ENCODE results near the gene BORCS5. TPM values are rescaled to one million over a fixed set of nuclear protein-coding genes. Genes with fewer than 3 reads are reported as not detected.
"Not testable (repeated sequence)": the region's sequence is repeated elsewhere in the genome, so short reads cannot be mapped to it uniquely, and the experiment has no call there.

BORCS5 gene
- 10 to 100 TPM; 35.5 to 38.3 TPM for total RNA-seq

- Mint-ChIP-seq H3K36me3 (peaks cover 8% of the 10 kb centered on the region), H3K27ac (peak within 1 kb of the TSS; percentile 94), H3K4me3 (peak within 1 kb of the TSS; percentile 86), H3K27me3 (no peaks in the 10 kb centered on the region), H3K9me3 (ENCODE audit: low read depth) (no peaks in the 10 kb centered on the region), H3K4me1 (peaks cover 47% of the 10 kb centered on the region)
- DNase-seq (peak; percentile 99), ATAC-seq (peak; percentile 89)
- CTCF ChIA-PET = interaction anchor here (0.8 to 3.0 kb wide), 29 partner anchors 11 to 455 kb away, joined by 3 to 28 read pairs (median 5); partner anchors contain the start of gene DUSP16
Observed at GRCh38 chr12:12356896-12357718, at the start of gene BORCS5. Gene BORCS5, plus strand, starts transcription at chr12:12357078. Its CDS starts 374 bp downstream, at chr12:12357452.

- ATAC-seq; DNase-seq; H3K36me3 Mint-ChIP-seq; H3K27ac Mint-ChIP-seq; CTCF ChIA-PET; H3K4me1 Mint-ChIP-seq; H3K9me3 Mint-ChIP-seq (ENCODE audit: low read depth); H3K4me3 Mint-ChIP-seq: not testable (repeated sequence)
- H3K27me3 Mint-ChIP-seq = peaks cover 23% of the 10 kb centered on the region
Observed at GRCh38 chr12:12310695-12311094, 46.2 kb upstream of the BORCS5 start.

DNA sequence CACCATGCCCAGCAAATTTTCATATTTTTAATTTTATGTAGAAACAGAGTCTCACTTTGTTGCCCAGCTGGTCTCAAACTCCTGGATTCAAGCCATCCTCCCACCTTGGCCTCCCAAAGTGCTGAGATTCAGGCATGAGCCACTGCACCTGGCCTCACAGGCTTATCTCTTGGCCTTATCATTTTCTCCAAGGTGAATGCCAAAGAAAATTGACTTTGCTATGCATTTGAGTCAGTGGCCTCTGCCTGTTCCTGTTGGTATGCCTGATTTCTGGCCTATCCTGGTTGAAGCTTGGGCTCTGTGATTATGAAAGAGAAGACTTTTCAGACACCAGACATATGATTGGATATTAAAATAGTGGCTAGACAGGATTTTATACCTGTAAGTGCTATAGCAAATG, 41.0 kb upstream of the BORCS5 start:
- DNase-seq (no peak), ATAC-seq (no peak)
- Mint-ChIP-seq H3K27ac (no peak overlapping the region), H3K9me3 (ENCODE audit: low read depth) (no peaks in the 10 kb centered on the region), H3K4me3 (no peak overlapping the region), H3K36me3 (no peaks in the 10 kb centered on the region), H3K27me3 (peaks cover 20% of the 10 kb centered on the region), H3K4me1 (peaks cover 3% of the 10 kb centered on the region)
- CTCF ChIA-PET = interaction anchor here (0.6 kb wide), 2 partner anchors 13 to 292 kb away, joined by 3 to 4 read pairs; no protein-coding TSS in a partner anchor

GRCh38 chr12:12319451-12320183, 37.3 kb upstream of the BORCS5 start:
- no peak overlapping the region for H3K27ac Mint-ChIP-seq
- CTCF ChIA-PET = interaction anchor here (0.7 to 1.2 kb wide), 2 partner anchors 9 to 1273 kb away, joined by 3 read pairs; no protein-coding TSS in a partner anchor
- H3K4me3 Mint-ChIP-seq = no peak overlapping the region
- H3K27me3 Mint-ChIP-seq = peaks cover 17% of the 10 kb centered on the region
- no peaks in the 10 kb centered on the region for H3K9me3 Mint-ChIP-seq (ENCODE audit: low read depth)
- ATAC-seq (no peak), DNase-seq (no peak)
- no peaks in the 10 kb centered on the region for H3K4me1 Mint-ChIP-seq
- no peaks in the 10 kb centered on the region for H3K36me3 Mint-ChIP-seq

GRCh38 chr12:12323118-12323517, 33.8 kb upstream of the BORCS5 start:
- no peak for DNase-seq
- H3K27ac Mint-ChIP-seq = no peak overlapping the region
- ATAC-seq = no peak
- no peaks in the 10 kb centered on the region for H3K9me3 Mint-ChIP-seq (ENCODE audit: low read depth)
- CTCF ChIA-PET = interaction anchor here (1.2 kb wide), 1 partner anchor 11 kb away, joined by 3 read pairs; no protein-coding TSS in a partner anchor
- H3K27me3 Mint-ChIP-seq = peaks cover 17% of the 10 kb centered on the region
- no peak overlapping the region for H3K4me3 Mint-ChIP-seq
- peaks cover 4% of the 10 kb centered on the region for H3K4me1 Mint-ChIP-seq
- H3K36me3 Mint-ChIP-seq = no peaks in the 10 kb centered on the region

GRCh38 chr12:12323591-12323990, 33.3 kb upstream of the BORCS5 start:
- CTCF ChIA-PET = interaction anchor here (1.2 kb wide), 1 partner anchor 10 kb away, joined by 3 read pairs; no protein-coding TSS in a partner anchor
- H3K4me3 Mint-ChIP-seq = no peak overlapping the region
- no peaks in the 10 kb centered on the region for H3K36me3 Mint-ChIP-seq
- H3K27ac Mint-ChIP-seq = no peak overlapping the region
- peaks cover 17% of the 10 kb centered on the region for H3K27me3 Mint-ChIP-seq
- no peaks in the 10 kb centered on the region for H3K9me3 Mint-ChIP-seq (ENCODE audit: low read depth)
- ATAC-seq = no peak
- H3K4me1 Mint-ChIP-seq = peaks cover 4% of the 10 kb centered on the region
- DNase-seq = no peak

DNA sequence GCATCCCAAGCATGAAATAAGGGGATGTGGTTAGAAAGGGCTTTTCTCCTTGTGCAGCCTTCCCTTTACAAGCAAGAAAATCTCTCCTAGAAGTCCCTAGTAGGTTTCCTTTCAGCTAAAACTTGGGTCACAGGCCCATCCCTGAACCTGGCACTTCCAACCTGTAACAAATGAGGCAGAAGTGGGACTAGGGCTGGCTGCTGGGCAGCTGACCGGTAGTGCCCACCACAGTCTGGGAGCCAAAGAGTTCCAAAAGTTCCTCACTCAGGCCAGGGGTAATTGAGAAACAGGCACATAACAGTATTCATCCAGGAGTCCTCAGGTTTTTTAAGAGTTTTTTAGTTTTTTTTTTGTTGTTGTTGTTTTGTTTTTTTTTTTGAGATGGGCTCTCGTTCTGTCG, 30.6 kb upstream of the BORCS5 start:
- H3K9me3 Mint-ChIP-seq (ENCODE audit: low read depth) = no peaks in the 10 kb centered on the region
- peaks cover 19% of the 10 kb centered on the region for H3K27me3 Mint-ChIP-seq
- CTCF ChIA-PET = interaction anchor here (0.7 to 4.1 kb wide), 4 partner anchors 13 to 410 kb away, joined by 3 to 40 read pairs (median 7); no protein-coding TSS in a partner anchor
- ATAC-seq = no peak
- H3K4me3 Mint-ChIP-seq = no peak overlapping the region
- no peak for DNase-seq
- H3K4me1 Mint-ChIP-seq = peaks cover 4% of the 10 kb centered on the region
- H3K27ac Mint-ChIP-seq = no peak overlapping the region
- H3K36me3 Mint-ChIP-seq = no peaks in the 10 kb centered on the region

GRCh38 chr12:12327802-12328201, 29.1 kb upstream of the BORCS5 start:
- Mint-ChIP-seq H3K27ac (no peak overlapping the region), H3K4me1 (peaks cover 4% of the 10 kb centered on the region), H3K36me3 (no peaks in the 10 kb centered on the region), H3K9me3 (ENCODE audit: low read depth) (no peaks in the 10 kb centered on the region), H3K27me3 (peaks cover 23% of the 10 kb centered on the region), H3K4me3 (no peak overlapping the region)
- ATAC-seq = peak; percentile 58
- CTCF ChIA-PET = interaction anchor here (0.5 to 4.1 kb wide), 30 partner anchors 11 to 761 kb away, joined by 3 to 40 read pairs (median 4); partner anchors contain the start of genes BCL2L14, BORCS5, DUSP16 and LRP6
- no peak for DNase-seq

DNA sequence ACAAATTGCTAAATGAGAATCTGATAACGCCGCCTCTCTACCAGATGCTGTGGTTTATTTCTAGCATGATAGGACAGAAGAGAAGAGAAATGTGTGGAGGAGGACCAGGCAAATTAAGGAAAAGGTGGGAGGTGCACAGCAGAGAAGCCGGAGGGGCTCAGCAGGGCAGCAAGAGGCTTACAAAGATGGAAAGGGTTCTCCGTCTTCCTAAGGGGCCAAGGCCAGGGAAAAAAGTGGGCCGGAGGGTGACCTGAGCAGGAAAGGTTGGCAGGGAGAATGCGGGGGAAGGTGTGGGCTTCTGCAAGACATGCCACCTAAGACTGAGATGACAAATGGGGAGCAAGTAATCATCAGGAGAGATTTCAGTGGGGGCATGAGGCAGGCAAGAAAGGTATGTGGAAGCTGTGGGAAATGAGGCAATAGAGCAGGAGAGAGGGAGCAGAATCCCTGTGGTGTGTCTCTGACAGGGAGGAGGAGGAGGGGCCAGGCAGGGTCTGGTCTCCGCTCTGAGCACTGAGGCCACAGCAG, 25.6 kb upstream of the BORCS5 start:
- Mint-ChIP-seq H3K27me3 (peaks cover 30% of the 10 kb centered on the region), H3K4me3 (no peak overlapping the region), H3K9me3 (ENCODE audit: low read depth) (no peaks in the 10 kb centered on the region), H3K27ac (no peak overlapping the region), H3K36me3 (no peaks in the 10 kb centered on the region), H3K4me1 (peaks cover 18% of the 10 kb centered on the region)
- no peak for ATAC-seq
- no peak for DNase-seq
- CTCF ChIA-PET = interaction anchor here (1.2 to 1.7 kb wide), 2 partner anchors 298 to 405 kb away, joined by 3 to 4 read pairs; no protein-coding TSS in a partner anchor

GRCh38 chr12:12331896-12332295, 25.0 kb upstream of the BORCS5 start:
- no peak for DNase-seq
- Mint-ChIP-seq H3K27me3 (peaks cover 30% of the 10 kb centered on the region), H3K27ac (no peak overlapping the region), H3K9me3 (ENCODE audit: low read depth) (no peaks in the 10 kb centered on the region), H3K4me3 (no peak overlapping the region), H3K4me1 (peaks cover 18% of the 10 kb centered on the region), H3K36me3 (no peaks in the 10 kb centered on the region)
- CTCF ChIA-PET = interaction anchor here (1.2 to 1.7 kb wide), 2 partner anchors 298 to 405 kb away, joined by 3 to 4 read pairs; no protein-coding TSS in a partner anchor
- ATAC-seq = no peak

DNA sequence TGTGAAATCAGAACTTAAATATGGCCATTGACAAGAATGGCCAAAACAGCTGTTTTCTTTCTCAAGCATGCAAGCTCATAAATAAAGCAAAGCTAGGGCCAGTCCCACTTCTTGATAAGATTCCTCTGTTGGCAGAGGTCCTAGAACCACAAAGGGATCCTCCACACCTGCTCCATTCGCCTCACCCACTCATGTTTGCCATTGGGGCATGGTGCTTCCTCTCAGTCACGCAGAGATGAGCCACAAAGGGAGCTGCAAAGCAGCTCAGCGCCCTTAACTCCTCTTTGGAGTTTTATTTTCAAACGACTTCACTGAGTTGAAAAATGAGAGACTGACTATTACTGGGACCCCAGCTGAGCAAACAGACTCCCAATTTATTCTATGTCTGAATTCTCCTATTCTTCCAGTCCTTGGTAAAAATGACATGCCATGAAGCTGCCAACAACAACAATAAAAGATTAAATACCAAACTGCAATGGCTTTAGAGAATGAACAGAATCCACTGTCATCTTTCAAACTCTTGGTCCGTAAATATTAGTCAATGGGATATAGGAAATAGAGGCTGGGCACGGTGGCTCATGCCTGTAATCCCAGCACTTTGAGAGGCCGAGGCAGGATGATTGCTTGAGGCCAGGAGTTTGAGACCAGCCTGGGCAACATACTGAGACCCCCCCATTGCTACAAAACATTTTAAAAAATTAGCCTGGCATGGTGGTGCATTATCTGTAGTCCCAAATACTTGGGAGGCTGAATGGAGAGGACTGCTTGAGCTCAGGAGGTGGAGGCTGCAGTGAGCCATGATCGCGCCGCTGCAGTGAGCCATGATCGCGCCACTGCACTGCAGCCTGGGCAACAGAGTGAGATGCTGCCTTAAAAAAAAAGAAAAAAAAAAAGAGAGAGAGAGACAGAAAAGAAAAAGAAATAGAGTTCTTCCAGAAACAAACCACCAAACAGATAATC, 23.2 kb upstream of the BORCS5 start:
- no peak for DNase-seq
- Mint-ChIP-seq H3K4me1 (peaks cover 19% of the 10 kb centered on the region), H3K27me3 (peaks cover 30% of the 10 kb centered on the region), H3K27ac (no peak overlapping the region), H3K36me3 (no peaks in the 10 kb centered on the region), H3K9me3 (ENCODE audit: low read depth) (no peaks in the 10 kb centered on the region), H3K4me3 (no peak overlapping the region)
- no peak for ATAC-seq
- CTCF ChIA-PET = interaction anchor here (0.6 to 2.5 kb wide), 14 partner anchors 9 to 339 kb away, joined by 3 to 11 read pairs (median 4); partner anchors contain the start of genes BCL2L14 and MANSC1

DNA sequence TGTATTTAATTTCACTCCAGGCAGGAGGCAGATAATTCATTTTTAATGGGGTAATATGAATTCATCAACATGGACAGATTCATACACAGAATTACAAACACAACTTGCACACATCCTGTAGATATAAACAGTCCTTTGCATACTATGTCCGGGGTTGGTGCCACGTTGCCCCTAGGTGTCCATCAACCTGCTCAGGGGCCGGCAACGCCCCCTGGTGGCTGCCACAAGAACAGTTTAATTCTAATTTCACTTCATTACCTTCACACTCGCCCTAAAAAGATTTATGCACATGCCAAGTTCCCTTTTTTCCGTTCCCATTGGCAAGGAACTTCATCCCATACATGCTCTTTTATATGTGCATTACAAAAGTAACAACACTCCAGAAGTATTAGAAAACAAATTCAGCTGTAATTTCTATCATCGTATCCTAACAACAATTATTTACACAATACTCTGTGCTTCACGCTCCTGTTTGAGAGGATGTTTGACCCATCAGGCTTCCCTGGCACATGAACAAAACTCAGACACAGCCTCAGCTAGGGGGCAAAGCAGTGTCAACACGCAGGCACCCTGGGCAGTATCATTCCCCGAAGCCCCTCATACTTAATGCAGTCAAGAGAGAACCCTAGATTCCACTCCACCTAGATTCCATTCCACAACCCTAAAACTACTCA, 22.4 kb upstream of the BORCS5 start:
- peaks cover 21% of the 10 kb centered on the region for H3K4me1 Mint-ChIP-seq
- no peak overlapping the region for H3K27ac Mint-ChIP-seq
- peak; percentile 90 for ATAC-seq

More for the DNA sequence above, 22.4 kb upstream of the BORCS5 start:
- no peak overlapping the region for H3K4me3 Mint-ChIP-seq
- DNase-seq = peak; percentile 77
- H3K27me3 Mint-ChIP-seq = peaks cover 30% of the 10 kb centered on the region
- H3K36me3 Mint-ChIP-seq = no peaks in the 10 kb centered on the region
- CTCF ChIA-PET = interaction anchor here (1.0 to 2.5 kb wide), 7 partner anchors 11 to 263 kb away, joined by 3 to 11 read pairs (median 10); partner anchors contain the start of genes BCL2L14 and MANSC1
- no peaks in the 10 kb centered on the region for H3K9me3 Mint-ChIP-seq (ENCODE audit: low read depth)

All from activated CD8-positive, alpha-beta memory T cell treated with anti-CD3 and anti-CD28 coated beads, Interleukin-2, amount 10 ng/mL, durations not matched to agents 7 days and 5 days (primary cell).